ENCODE data around the gene PITX1.

DNA sequence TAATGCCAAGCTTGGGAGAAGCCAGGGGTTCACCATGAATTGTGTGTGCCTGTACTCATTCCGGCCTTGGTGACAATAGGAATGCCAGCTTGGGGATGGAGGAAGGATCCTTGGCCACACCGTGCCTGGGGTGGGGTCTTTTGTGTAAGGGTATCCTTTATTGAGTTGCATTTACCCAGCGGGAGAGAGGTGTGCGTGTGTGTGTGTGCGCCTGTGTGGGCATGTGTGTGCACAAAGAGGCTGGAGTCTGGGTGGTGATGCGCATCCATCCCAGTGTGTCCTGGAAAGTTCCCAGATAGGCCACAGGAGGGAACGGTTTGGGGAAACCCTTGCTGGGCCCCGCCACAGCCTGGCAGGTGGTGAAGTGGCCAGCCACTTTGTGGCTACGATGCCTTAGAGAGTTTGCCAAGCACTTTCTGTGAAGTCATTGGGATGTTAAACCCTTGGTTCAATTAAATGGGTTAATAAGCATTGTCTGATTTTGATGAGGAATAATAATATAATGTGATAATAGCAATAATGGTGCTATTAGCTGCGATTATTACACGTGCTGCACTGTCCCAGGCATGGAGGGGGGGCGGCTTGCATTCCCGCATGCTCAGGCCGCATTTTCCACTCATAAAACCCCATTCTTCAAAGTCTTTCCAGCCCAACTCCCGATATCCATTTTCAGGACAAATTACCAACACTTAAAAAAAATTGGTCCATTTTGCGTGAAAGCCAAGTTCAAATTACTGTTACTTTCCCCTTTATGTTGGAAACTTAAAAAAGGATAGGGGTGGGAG lies 13.7 kb downstream of the PITX1 start:
- TF ChIP-seq, protein P1, sequence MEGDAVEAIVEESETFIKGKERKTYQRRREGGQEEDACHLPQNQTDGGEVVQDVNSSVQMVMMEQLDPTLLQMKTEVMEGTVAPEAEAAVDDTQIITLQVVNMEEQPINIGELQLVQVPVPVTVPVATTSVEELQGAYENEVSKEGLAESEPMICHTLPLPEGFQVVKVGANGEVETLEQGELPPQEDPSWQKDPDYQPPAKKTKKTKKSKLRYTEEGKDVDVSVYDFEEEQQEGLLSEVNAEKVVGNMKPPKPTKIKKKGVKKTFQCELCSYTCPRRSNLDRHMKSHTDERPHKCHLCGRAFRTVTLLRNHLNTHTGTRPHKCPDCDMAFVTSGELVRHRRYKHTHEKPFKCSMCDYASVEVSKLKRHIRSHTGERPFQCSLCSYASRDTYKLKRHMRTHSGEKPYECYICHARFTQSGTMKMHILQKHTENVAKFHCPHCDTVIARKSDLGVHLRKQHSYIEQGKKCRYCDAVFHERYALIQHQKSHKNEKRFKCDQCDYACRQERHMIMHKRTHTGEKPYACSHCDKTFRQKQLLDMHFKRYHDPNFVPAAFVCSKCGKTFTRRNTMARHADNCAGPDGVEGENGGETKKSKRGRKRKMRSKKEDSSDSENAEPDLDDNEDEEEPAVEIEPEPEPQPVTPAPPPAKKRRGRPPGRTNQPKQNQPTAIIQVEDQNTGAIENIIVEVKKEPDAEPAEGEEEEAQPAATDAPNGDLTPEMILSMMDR (IDR thresholded peaks at IDR 0.05; ENCODE audit: extremely low read depth in 1 of 2, insufficient read depth in 1 of 2, low read depth in 1 of 2, low read length in 2 of 2), result no peak
- no peak for TF ChIP-seq POLR2AphosphoS5 (IDR thresholded peaks at IDR 0.05; ENCODE audit: insufficient read depth, low read depth, low read length)
